Stimulated activated CD4-positive, alpha-beta T cell treated with anti-CD3 and anti-CD28 coated beads, Interleukin-15, amount 100 ng/mL, for 1 hour (primary cell): Measurements from ENCODE around the gene EIF4ENIF1.
"Not testable (repeated sequence)": the region's sequence is repeated elsewhere in the genome, so short reads cannot be mapped to it uniquely, and the experiment has no call there.

ENCODE experiments used
- DNase-seq, 2 donors: peaks; one replicate each; pipeline ENCODE4 v3.0.0-alpha.2; 2020; ENCODE audit warnings: low read depth in 1 of 2, low spot score in 1 of 2

The EIF4ENIF1 gene

GRCh38 chr22:31492151-31492550, 2.5 kb upstream of the EIF4ENIF1 start:
- DNase-seq, result no peak

DNA sequence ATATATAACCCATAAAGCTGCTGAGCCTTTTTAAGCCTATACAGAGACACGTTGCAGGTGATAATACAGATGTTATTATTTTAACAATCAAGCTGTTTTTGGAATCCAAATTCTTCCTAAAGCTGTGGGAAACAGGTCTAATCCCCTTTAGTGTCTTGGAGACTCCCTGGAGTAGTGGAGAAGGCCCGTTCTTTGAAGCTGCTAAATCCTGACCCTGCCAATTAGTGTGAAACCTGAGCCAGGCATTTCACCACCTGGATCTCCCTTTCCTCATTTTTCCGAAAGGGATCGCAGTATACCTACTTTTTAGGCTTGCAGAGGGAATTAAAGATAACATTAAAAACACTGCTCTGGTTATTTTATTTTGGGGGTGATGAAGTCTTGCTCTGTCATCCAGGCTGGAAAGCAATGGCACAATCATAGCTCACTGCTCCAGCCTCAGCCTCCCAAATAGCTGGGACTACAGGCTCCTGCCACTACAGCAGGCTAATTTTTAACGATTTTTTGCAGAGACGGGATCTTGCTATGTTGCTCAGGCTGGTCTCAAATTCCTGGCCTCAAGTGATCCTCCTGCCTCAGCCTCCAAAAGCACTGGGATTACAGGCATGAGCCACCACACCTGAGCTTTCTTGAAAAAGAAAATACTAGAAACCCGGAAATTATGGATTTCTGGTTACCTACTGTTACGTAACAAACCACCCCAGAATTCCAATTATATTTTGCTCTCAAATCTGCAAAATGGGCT, 1.7 kb upstream of the EIF4ENIF1 start:
- no peak for DNase-seq

DNA sequence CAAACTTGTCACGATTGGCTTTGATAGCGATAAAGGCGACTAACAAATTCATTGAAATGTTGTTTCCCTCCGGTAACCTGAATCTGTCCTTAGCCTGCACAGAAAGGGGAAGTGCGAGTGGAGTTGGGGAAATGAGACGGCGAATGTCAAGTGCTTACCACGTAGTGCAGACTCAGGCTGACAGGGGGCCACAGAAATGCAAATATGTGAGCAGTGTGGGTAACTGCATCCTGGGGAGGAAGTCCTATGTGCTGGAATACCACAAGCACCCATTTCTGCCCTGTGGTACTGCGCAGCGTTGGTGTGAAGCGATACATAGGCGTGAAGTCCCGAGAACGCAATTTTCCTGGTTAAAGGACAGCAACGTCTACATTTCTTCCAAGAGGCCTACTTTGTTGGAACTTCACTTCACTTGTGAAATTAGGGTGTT, 869 bp upstream of the EIF4ENIF1 start:
- peak; percentile 15 to 16 for DNase-seq

GRCh38 chr22:31488988-31489617, 539 bp downstream of the EIF4ENIF1 start:
- peak in 1 of 2 donors; percentile 12 for DNase-seq

DNA sequence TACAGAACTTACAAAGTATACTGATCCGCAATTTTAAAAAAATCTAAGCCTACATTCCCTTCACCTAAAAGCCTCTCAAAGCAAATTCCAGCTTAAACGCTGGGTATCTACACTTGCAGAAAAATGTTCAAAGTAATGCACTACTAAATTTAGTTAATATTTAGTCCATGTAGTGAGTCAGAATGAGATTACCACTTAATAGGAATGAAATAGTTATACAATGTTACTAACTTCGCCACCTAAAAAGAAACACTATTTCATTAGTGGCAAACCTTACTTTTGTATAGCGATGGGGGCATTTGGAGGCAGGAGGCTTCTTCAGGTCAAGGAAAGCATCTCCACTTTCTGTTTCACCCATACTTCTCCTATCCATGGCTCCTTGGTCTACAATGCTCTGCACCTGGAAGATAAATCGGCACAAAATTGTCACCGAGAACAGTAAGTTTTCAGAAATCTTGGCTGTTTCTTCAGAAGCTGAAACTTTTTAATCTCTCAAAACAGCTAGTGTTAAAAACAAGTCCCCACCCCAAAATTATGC, 1.2 kb downstream of the EIF4ENIF1 start:
- no peak for DNase-seq

GRCh38 chr22:31486951-31487350, 2.7 kb downstream of the EIF4ENIF1 start:
- no peak for DNase-seq

DNA sequence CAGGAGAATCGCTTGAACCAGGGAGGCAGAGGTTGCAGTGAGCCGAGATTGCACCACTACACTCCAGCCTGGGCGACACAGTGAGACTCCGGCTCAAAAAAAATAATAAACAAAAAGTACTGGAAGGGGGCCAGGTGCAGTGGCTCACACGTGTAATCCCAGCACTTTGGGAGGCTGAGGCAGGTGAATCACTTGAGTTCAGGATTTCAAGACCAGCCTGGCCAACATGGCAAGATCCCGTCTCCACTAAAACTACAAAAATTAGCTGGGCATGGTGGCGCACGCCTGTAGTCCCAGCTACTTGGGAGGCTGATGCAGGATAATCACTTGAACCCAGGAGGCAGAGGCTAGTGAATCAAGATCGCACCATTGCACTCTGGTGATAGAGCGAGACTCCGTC, 3.3 kb downstream of the EIF4ENIF1 start:
- not testable (repeated sequence) for DNase-seq

GRCh38 chr22:31482470-31482869, 7.2 kb downstream of the EIF4ENIF1 start:
- DNase-seq, result not testable (repeated sequence)

- DNase-seq, result no peak
These were observed 8.5 kb downstream of the EIF4ENIF1 start for GRCh38 chr22:31481129-31481528.

DNA sequence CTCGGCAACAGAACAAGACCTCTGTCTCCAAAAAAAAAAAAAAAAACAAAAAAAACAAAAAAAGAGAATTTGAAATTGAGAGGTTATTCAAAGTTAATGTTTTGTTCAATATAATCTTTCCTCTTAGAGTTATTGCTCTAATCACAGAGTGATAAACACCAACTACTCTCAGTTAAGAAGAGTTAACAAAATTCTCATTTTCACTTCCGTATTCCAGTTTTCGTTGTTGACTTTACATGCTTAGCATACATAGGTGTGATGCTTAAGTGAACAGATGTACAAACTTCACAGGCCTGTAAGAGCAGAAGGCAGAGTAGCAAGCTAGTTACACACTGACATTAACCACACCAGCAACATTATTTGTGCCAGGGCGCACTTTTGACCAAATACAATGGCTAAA, 12.3 kb downstream of the EIF4ENIF1 start:
- DNase-seq, result no peak

DNA sequence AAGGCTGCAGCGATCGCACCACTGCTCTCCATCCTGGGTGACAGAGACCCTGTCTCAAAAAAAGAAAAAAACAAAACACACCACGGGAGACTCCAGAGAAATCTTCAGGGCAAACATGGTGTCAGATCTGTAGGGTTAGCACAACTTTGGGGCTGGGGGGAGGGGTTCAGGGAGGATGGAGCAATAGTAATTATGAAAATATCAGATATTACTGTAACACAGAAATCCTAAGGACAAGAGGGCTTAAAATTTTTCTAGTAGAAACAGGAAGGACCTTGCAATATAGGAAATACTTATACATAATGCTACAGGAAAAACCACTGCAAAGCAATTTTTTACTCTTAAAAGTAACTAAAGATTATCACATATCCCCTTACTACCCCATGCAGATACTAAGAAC, 13.8 kb downstream of the EIF4ENIF1 start:
- no peak for DNase-seq

- DNase-seq, result no peak
These were observed 14.9 kb downstream of the EIF4ENIF1 start for GRCh38 chr22:31474743-31475142.

DNA sequence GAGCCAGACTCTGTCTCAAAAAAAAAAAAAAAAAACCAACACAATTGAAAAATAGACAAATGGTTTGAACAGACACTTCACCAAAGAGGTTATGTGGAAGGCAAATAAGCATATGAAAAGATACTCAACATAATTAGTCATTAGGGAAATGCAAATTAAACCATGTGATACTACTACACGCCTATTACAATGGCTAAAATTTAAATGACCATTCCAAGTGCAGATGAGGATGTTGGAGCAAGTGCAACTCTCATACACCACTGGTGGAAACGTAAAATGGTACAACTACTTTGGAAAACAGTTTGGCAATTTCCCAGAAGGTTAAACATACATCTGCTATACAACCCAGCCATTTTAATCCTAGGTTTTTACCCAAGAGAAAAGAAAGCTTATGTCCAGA, 24.3 kb downstream of the EIF4ENIF1 start:
- DNase-seq, result no peak

DNA sequence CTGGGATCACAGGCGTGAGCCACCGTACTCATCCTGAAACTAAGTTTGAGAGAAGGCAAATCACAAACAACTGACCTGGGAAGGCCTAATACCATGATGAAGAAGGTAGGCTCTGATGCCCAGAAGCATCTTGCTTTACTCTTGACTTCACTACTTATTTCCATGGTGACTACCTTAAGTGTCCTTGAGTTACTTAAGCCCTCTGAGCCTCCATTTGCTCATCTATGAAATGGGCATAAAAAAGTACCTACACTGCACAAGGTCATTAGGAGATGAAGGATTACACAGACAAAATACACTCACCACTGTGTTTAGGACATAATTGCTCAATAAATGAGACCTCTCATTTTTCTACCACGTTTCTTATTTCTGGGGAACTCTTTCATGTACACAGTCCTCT, 27.9 kb downstream of the EIF4ENIF1 start:
- DNase-seq, result no peak

DNA sequence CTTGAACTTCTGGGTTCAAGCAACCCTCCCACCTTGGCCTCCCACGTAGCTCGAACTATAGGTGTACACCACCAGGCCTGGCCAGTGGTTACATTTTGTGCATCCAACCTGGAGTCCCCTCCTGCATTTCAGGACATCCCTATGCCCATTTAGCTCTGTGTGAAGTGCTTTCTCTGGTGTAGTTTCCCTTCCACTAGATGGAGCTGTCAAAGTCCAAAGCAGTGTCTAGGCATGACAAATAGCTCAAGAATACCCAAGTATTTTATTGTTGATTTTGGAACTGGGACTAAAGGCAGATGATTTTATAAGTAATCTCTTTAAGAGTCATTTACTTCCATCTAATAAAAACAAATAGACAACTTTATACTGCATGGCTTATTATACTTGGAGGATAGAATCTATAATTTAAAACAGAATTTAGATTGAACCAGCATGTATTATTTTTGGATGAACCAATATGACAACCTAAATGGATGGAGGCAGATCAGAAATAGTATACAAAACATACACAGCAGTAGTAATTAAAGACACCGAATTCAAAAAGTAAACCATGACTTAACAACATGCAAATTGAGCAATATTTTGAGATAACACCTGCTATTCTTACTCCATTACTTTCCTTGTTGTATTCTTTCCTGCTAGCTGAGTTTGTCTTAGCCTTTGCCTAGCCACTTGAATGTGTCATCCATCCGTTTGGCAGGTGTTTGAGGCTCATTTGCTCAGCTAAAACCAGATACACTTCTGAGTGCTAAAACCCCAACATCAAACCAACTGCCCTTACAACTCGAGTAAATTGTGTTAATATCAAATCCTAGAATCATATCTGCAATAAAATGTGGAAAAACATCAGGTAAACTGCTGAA, 37.7 kb downstream of the EIF4ENIF1 start:
- no peak for DNase-seq

- no peak for DNase-seq
These were observed 40.1 kb downstream of the EIF4ENIF1 start for GRCh38 chr22:31449506-31449905.

DNA sequence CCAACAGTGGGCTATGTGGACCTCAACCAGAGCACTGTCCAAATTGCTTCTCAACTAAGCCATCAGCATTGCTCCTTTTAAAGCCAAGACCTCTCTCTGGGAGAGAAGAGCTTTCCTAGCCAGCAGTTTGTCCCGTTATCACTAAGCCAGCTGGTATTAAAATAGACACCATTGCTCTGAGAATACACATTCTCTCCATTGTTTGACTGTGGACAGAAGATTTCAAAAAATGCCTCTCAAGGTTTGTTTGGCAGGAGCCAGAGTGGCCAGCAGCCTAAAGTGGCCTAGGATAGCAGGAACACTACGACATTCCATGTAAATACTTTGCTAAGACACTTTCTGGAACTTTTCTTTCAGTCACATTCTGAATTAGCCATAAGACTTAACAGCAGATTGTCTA, 41.3 kb downstream of the EIF4ENIF1 start:
- no peak for DNase-seq

GRCh38 chr22:31447337-31447736, 42.3 kb downstream of the EIF4ENIF1 start:
- DNase-seq, result no peak

GRCh38 chr22:31446767-31447166, 42.9 kb downstream of the EIF4ENIF1 start:
- DNase-seq, result no peak

DNA sequence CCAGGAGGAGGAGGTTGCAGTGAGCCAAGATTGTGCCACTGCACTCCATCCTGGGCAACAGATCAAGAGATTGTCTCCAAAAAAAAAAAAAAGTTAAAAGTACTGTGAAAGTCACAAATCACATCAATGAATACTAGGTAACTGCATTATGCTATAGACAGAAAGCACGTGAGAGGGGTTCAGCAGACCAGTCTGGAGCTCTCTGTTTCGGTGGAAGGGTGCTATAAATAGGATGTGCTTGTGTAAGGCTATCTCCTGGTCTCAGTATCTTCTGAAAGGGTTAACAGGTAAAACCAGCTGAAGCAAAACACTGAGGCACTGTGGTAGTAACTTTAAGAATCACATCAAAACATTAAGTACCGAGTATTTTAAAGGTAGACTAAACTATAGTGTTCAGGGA, 43.4 kb downstream of the EIF4ENIF1 start:
- DNase-seq, result no peak

DNA sequence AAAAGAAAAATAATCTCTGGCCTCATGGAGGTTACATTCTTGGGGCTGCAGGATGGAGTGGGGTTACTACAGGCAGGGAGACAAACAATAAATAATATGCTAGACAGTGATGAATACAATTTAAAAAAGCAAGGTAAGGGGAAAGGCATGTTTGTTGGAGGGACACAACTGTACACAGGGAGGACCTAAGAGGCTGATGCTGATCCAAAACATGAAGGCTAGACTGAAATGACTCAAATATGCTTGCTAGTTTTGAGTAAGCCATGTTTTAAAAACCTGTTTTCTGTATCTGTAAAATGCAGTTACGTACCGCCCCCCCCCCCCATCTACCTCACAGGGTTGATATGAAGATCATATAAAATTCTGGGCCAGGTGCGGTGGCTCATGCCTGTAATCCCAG, 44.0 kb downstream of the EIF4ENIF1 start:
- DNase-seq, result no peak

DNA sequence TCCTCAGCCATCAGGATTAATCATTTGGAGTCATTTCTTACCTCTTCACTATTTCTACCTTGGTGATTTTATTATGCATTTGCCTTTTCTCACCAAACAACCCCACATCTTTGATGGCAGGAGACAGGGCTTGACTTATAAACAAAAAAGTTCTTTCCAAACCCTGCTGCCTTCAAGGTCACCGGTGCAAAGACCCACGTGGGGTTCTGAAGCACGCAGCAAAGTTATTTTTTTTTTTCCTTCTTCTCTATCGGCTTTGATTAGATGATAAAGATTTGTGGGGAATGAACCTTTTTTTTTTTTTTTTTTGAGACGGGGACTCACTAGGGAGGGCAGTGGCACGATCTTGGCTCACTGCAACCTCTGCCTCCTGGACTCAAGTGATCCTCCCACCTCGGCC, 46.1 kb downstream of the EIF4ENIF1 start:
- DNase-seq, result no peak
